GM23248 (cell line): ENCODE data around the gene FUT9. TPM values are rescaled to one million over a fixed set of nuclear protein-coding genes. Genes with fewer than 3 reads are reported as not detected.
"Not testable (repeated sequence)": the region's sequence is repeated elsewhere in the genome, so short reads cannot be mapped to it uniquely, and the experiment has no call there.

Experiments
- DNase-seq: peaks from one replicate; pipeline ENCODE4 v3.0.0-alpha.2; 2015
- H2AFZ ChIP-seq: fragments of 200-600 bp; sonication (generic); 2 replicates; pipeline ENCODE4 v1.6.1; 2016; ENCODE audit warnings: antibody characterized with exemption
- H3F3A ChIP-seq: fragments of 200-600 bp; sonication (generic); 2 replicates; pipeline ENCODE4 v1.6.1; 2016; ENCODE audit warnings: mild to moderate bottlenecking, antibody characterized with exemption, mixed run types; ENCODE audit not compliant: insufficient read depth
- H3K27ac ChIP-seq: fragments of 200-600 bp; sonication (generic); 2 replicates; pipeline ENCODE4 v1.5.1; 2016; ENCODE audit warnings: mild to moderate bottlenecking
- H3K27me3 ChIP-seq: fragments of 200-600 bp; sonication (generic); replicated peaks from 2 replicates; pipeline ENCODE4 v1.6.1; 2016; ENCODE audit warnings: mild to moderate bottlenecking; ENCODE audit not compliant: insufficient read depth
- H3K36me3 ChIP-seq: fragments of 200-600 bp; sonication (generic); 2 replicates; pipeline ENCODE4 v1.6.1; 2016; ENCODE audit warnings: low read depth, mild to moderate bottlenecking
- H3K4me1 ChIP-seq: fragments of 200-600 bp; sonication (generic); 2 replicates; pipeline ENCODE4 v1.6.1; 2016; ENCODE audit warnings: mild to moderate bottlenecking; ENCODE audit not compliant: insufficient read depth
- H3K4me2 ChIP-seq: fragments of 200-600 bp; sonication (generic); one replicate; pipeline ENCODE4 v1.6.1; 2016; ENCODE audit warnings: mild to moderate bottlenecking; ENCODE audit not compliant: unreplicated experiment
- H3K4me3 ChIP-seq: fragments of 200-600 bp; sonication (generic); 2 replicates; pipeline ENCODE4 v1.5.1; 2016; ENCODE audit warnings: mild to moderate bottlenecking
- H3K79me2 ChIP-seq: fragments of 200-600 bp; sonication (generic); 2 replicates; pipeline ENCODE4 v1.6.1; 2016; ENCODE audit warnings: mild to moderate bottlenecking; ENCODE audit not compliant: insufficient read depth
- H3K9ac ChIP-seq: fragments of 200-600 bp; sonication (generic); 2 replicates; pipeline ENCODE4 v1.6.1; 2016; ENCODE audit warnings: mild to moderate bottlenecking
- H3K9me2 ChIP-seq: fragments of 200-600 bp; sonication (generic); 2 replicates; pipeline ENCODE4 v1.6.1; 2016; ENCODE audit warnings: mixed run types, mild to moderate bottlenecking, moderate library complexity; ENCODE audit not compliant: insufficient read depth
- H3K9me3 ChIP-seq: fragments of 200-600 bp; sonication (generic); one replicate; pipeline ENCODE4 v1.6.1; 2017; ENCODE audit warnings: low read depth
- H4K20me1 ChIP-seq: fragments of 200-600 bp; sonication (generic); 2 replicates; pipeline ENCODE4 v1.6.0; 2016; ENCODE audit not compliant: insufficient read depth
- EZH2 ChIP-seq: fragments of 200-600 bp; sonication (generic); IDR thresholded peaks from 2 replicates; pipeline ENCODE4 v1.6.1; 2018; ENCODE audit warnings: antibody characterized with exemption, mild to moderate bottlenecking; ENCODE audit not compliant: insufficient read depth, poor library complexity, severe bottlenecking
- EZH2phosphoT487 ChIP-seq: fragments of 200-600 bp; sonication (generic); IDR thresholded peaks from 2 replicates; pipeline ENCODE4 v1.6.1; 2018; ENCODE audit warnings: antibody characterized with exemption, moderate library complexity, mild to moderate bottlenecking, low read depth; ENCODE audit not compliant: insufficient read depth
- WGBS, 2 experiments: methylation state at CpG; one replicate each; pipeline ENCODE4 v1.1.6; 2015 to 2017; ENCODE audit warnings: low lambda C conversion rate in 2 of 2, low coverage in 1 of 2; ENCODE audit errors: missing lambda C conversion rate in 2 of 2; 5-methylcytosine and 5-hydroxymethylcytosine counted together
- in situ Hi-C: fragments of 300-500 bp; cut with MboI; formaldehyde crosslinking; loops from 2 replicates; pipeline ENCODE4 v1.15.0; 2020
- polyA plus RNA-seq: library from polyadenylated mRNA; unstranded; fragments of >200 nt; fragmentation: Nextera tagmentation; extraction: Ambion mirVana; gene quantifications from 2 replicates; pipeline ENCODE4 v1.2.1, GENCODE V29; 2016
- total RNA-seq: library from RNA; depleted of rRNA; stranded (reverse); fragments of >200 nt; shearing (Covaris generic); gene quantifications from 2 replicates; pipeline ENCODE4 v1.2.3, GENCODE V29; 2014

The FUT9 gene
- total and polyA plus RNA-seq, 2 experiments from 2014 or later = not detected

GRCh38 chr6:96237638-96238347 lies 222.0 kb downstream of the FUT9 start:
- Histone ChIP-seq H3K36me3 (no peaks in the 10 kb centered on the region), H3K9me3 (no peaks in the 10 kb centered on the region), H3K27me3 (no peaks in the 10 kb centered on the region), H3K4me3 (no peak overlapping the region), H3K9ac (no peak overlapping the region), H3K27ac (no peak overlapping the region), H3F3A (no peaks in the 10 kb centered on the region), H3K79me2 (no peaks in the 10 kb centered on the region), H3K4me1 (no peaks in the 10 kb centered on the region), H3K4me2 (no peak overlapping the region), H3K9me2 (no peaks in the 10 kb centered on the region), H2AFZ (no peak overlapping the region), H4K20me1 (no peaks in the 10 kb centered on the region)
- no peak for DNase-seq
- 8 to 9% methylated on average over 3 of the region's 3 CpGs for WGBS, 2 experiments
- in situ Hi-C loops = no loop called here
- TF ChIP-seq EZH2 = no peak
- TF ChIP-seq EZH2phosphoT487 = no peak

- in situ Hi-C loops = no loop called here
- no peaks in the 10 kb centered on the region for H3K27me3 ChIP-seq
- no peak overlapping the region for H3K4me2 ChIP-seq
- TF ChIP-seq EZH2 = no peak
- no peak for TF ChIP-seq EZH2phosphoT487
- H3K79me2 ChIP-seq = no peaks in the 10 kb centered on the region
- H3K9me2 ChIP-seq = no peaks in the 10 kb centered on the region
- no peaks in the 10 kb centered on the region for H3K9me3 ChIP-seq
- H3K27ac ChIP-seq = no peak overlapping the region
- 54 to 59% methylated on average over 2 of the region's 2 CpGs for WGBS, 2 experiments
- no peaks in the 10 kb centered on the region for H3K36me3 ChIP-seq
- H2AFZ ChIP-seq = no peak overlapping the region
- H4K20me1 ChIP-seq = no peaks in the 10 kb centered on the region
- H3K4me3 ChIP-seq = no peak overlapping the region
- no peaks in the 10 kb centered on the region for H3F3A ChIP-seq
- no peak overlapping the region for H3K9ac ChIP-seq
- no peak for DNase-seq
- H3K4me1 ChIP-seq = no peaks in the 10 kb centered on the region
These were observed 230.8 kb downstream of the FUT9 start for GRCh38 chr6:96246563-96246962.

GRCh38 chr6:96249755-96250154 lies 234.0 kb downstream of the FUT9 start:
- Histone ChIP-seq H3K4me1 (no peaks in the 10 kb centered on the region), H3K9ac (no peak overlapping the region), H3F3A (no peaks in the 10 kb centered on the region), H4K20me1 (no peaks in the 10 kb centered on the region), H3K27ac (no peak overlapping the region), H3K36me3 (no peaks in the 10 kb centered on the region), H3K4me3 (no peak overlapping the region), H3K27me3 (no peaks in the 10 kb centered on the region), H3K4me2 (no peak overlapping the region), H3K9me2 (no peaks in the 10 kb centered on the region), H3K9me3 (no peaks in the 10 kb centered on the region), H3K79me2 (no peaks in the 10 kb centered on the region), H2AFZ (no peak overlapping the region)
- no peak for TF ChIP-seq EZH2phosphoT487
- no peak for TF ChIP-seq EZH2
- 15 to 28% methylated on average over 1 of the region's 1 CpG for WGBS, 2 experiments
- no peak for DNase-seq
- in situ Hi-C loops = no loop called here

- H3K27ac ChIP-seq = no peak overlapping the region
- no peaks in the 10 kb centered on the region for H3K4me1 ChIP-seq
- H3F3A ChIP-seq = no peaks in the 10 kb centered on the region
- no peaks in the 10 kb centered on the region for H3K27me3 ChIP-seq
- WGBS, 2 experiments = 20 to 30% methylated on average over 1 of the region's 1 CpG
- no peak overlapping the region for H3K9ac ChIP-seq
- H3K79me2 ChIP-seq = no peaks in the 10 kb centered on the region
- no peak for TF ChIP-seq EZH2
- TF ChIP-seq EZH2phosphoT487 = no peak
- in situ Hi-C loops = no loop called here
- H4K20me1 ChIP-seq = no peaks in the 10 kb centered on the region
- no peak overlapping the region for H3K4me3 ChIP-seq
- DNase-seq = no peak
- H3K9me2 ChIP-seq = no peaks in the 10 kb centered on the region
- no peaks in the 10 kb centered on the region for H3K9me3 ChIP-seq
- H3K36me3 ChIP-seq = no peaks in the 10 kb centered on the region
- no peak overlapping the region for H3K4me2 ChIP-seq
- H2AFZ ChIP-seq = no peak overlapping the region
These were observed 242.0 kb downstream of the FUT9 start for GRCh38 chr6:96257751-96258150.

- DNase-seq, H3F3A ChIP-seq, H3K79me2 ChIP-seq, H3K9me2 ChIP-seq, H4K20me1 ChIP-seq, H3K9ac ChIP-seq, H3K36me3 ChIP-seq, H2AFZ ChIP-seq, H3K4me2 ChIP-seq, H3K27ac ChIP-seq, H3K4me3 ChIP-seq, H3K4me1 ChIP-seq, H3K9me3 ChIP-seq, H3K27me3 ChIP-seq, in situ Hi-C loops: not testable (repeated sequence)
- 65 to 67% methylated on average over 32 to 37 of the region's 37 CpGs for WGBS, 2 experiments
These were observed 245.1 kb downstream of the FUT9 start for GRCh38 chr6:96260787-96261430.
